Stimulated activated CD4-positive, alpha-beta T cell treated with anti-CD3 and anti-CD28 coated beads, TNF-alpha, amount 100 ng/mL, for 48 hours (primary cell): ENCODE results near the gene IL32.

ENCODE experiments used
- DNase-seq, 3 donors: peaks; one replicate each; pipeline ENCODE4 v3.0.0-alpha.2; 2020; ENCODE audit warnings: low read depth in 3 of 3

The IL32 gene

GRCh38 chr16:3115561-3115960 lies 50.1 kb downstream of the IL32 start:
- no peak for DNase-seq

GRCh38 chr16:3118204-3118790 lies 52.9 kb downstream of the IL32 start:
- no peak for DNase-seq

GRCh38 chr16:3118846-3119245 lies 53.4 kb downstream of the IL32 start:
- no peak for DNase-seq
